GM18517 (cell line): ENCODE measurements around the gene SLC19A2.
"Not testable (repeated sequence)": the region's sequence is repeated elsewhere in the genome, so short reads cannot be mapped to it uniquely, and the experiment has no call there.

Source experiments
- ATAC-seq: cut with Tn5 transposase; IDR thresholded peaks from one replicate; pipeline ENCODE4 v1.9.1; 2021; ENCODE audit warnings: mild to moderate bottlenecking, moderate library complexity; ENCODE audit not compliant: unreplicated experiment

SLC19A2 gene

GRCh38 chr1:169509354-169509753, 23.6 kb upstream of the SLC19A2 start:
- no peak for ATAC-seq

DNA sequence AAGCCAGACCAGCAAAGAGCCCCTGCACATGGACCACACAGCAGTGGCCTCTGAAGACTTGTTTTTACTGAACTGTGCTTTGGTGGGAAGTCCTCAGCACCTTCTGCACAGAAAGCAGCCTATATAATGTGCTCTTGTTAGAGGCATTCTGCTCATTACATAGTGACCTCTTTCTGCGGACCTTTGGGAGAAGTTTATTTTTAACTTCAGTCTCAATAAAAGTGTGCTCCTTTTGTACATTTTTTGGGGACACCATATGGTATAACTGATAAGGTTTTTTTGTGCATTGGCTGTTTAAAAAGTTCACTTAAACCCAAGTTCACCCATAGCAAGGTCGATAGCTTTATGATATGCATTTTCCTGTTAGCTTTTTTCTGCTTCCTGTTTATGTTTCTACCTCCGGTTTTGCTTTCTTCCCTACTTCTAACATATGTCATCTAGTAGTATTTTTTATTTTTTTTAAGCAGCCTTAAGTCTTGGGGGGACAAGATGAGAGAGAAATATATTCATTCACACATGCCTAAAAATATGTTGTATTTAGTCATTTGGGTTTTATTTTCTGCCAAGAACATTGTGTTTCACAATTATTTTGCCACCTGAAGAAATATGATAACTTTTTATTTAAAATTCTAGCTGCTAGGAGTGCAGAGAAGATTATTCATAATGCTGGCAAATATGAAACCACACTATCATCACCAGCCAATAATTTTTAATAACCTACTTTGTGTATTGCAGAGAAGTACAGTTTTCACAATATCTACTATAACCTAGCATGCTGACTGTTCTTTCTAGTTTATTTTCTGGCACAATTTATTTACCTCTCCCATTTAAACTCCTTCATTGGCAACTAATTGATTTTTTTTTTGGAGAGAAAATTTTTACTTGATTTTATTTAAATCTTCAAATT, 22.9 kb upstream of the SLC19A2 start:
- no peak for ATAC-seq

- no peak for ATAC-seq
These were observed 21.7 kb upstream of the SLC19A2 start for GRCh38 chr1:169507413-169507812.

DNA sequence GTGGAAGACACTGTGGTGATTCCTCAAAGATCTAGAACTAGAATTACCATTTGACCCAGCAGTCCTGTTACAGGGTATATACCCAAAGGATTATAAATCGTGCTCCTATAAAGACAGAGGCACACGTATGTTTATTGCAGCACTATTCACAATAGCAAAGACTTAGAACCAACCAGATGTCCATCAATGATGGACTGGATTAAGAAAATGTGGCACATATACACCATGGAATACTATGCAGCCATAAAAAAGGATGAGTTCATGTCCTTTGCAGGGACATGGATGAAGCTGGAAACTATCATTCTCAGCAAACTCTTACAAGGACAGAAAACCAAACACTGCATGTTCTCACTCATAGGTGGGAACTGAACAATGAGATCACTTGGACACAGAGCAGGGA, 17.9 kb upstream of the SLC19A2 start:
- not testable (repeated sequence) for ATAC-seq

DNA sequence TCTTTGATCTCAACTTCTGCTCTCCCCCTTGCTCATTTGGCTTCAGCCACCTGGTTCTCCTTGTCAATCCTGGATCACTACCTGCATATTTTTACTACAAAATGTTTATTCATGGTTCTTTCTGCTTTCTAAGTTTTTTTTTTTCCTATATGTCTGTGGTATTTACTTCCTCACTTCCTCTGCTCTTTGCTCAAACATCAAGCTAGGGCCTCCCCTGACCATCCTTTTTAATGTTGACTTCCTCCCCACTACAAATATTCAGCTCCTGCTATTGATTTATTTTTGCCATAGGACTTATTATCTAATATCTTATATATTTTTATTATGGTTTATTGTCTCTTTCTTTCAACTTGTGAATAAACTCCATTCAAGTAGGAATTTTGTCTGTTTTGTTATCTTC, 14.1 kb upstream of the SLC19A2 start:
- ATAC-seq: no peak

DNA sequence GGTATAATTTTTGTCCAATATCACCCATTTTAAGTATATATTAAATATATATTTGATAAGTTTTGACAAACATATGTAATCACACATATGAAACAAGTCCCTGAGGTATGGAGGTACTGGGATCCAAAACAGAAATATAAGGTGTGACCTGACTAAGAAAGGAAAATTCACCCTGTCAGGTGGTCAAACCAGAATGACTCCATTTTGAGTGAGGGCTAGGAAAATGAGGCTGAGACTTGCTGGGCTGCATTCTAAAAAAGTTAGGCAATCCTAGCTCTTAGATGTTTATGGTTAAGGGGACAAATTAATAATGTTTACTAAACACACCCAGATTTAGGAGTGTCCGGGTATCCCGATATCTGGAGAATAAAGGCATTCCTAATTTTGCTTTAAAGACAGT, 11.6 kb upstream of the SLC19A2 start:
- ATAC-seq: no peak

GRCh38 chr1:169495916-169496315, 10.2 kb upstream of the SLC19A2 start:
- ATAC-seq: no peak

GRCh38 chr1:169495046-169495775, 9.5 kb upstream of the SLC19A2 start:
- ATAC-seq: no peak

DNA sequence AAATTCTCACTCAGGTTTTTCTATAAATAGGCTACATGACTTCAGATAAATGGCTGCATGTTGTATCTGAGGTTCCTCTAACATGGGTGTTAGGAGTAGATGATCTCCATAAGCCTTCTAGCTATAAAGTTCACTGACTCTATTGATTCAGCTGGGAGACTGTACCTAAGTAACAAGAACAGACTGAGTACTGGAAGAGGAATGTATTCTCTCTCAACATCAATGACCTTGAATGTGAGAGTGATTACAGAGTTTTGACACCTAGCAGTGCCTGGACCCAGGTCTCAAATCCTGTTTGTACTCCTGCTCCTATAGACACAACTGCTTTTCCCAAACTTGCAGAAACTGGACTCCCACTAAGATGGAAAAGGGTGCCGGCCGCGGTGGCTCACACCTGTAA, 8.6 kb upstream of the SLC19A2 start:
- ATAC-seq: no peak

DNA sequence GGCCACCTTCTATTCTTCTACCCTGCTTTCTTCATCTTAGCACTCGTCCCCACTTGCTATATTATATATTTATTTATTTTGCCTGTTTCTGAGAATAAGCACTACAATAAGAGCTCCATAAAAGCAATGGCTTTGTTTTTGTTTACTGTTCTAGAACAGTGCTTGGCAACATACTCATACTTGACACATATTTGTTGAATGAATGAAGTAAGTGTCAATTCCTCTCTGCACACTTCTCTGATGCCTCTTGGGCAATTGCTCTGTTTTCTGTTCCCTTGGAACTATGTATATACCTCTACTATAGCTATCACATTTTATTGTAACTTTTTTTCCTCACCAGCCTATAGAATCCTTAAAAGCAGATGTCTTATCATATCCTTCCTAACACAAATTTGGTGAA, 7.5 kb upstream of the SLC19A2 start:
- no peak for ATAC-seq

- ATAC-seq: no peak
These were observed 6.1 kb upstream of the SLC19A2 start for GRCh38 chr1:169491845-169492281.

DNA sequence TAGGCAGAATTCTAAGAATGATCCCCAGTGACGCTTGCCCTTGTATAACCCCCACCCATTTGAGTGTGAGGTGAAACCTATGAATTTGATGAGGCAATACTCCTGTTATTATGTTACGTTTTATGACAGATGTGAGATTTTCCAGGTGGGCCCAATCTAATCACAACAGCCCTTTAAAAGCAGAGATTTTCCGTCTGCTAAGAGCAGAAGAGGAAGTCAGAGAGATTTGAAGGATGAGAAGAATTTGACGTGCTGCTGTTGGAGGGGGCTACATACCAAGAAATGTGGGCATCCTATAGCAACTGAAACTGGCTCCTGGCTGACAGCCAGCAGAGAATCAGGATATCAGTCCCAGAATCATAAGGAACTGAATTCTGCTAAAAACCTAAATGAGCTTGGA, 2.4 kb upstream of the SLC19A2 start:
- ATAC-seq: no peak

GRCh38 chr1:169487561-169487960, 1.8 kb upstream of the SLC19A2 start:
- no peak for ATAC-seq

GRCh38 chr1:169487133-169487532, 1.4 kb upstream of the SLC19A2 start:
- no peak for ATAC-seq

GRCh38 chr1:169486281-169487051, 722 bp upstream of the SLC19A2 start:
- ATAC-seq: peak; percentile 5

DNA sequence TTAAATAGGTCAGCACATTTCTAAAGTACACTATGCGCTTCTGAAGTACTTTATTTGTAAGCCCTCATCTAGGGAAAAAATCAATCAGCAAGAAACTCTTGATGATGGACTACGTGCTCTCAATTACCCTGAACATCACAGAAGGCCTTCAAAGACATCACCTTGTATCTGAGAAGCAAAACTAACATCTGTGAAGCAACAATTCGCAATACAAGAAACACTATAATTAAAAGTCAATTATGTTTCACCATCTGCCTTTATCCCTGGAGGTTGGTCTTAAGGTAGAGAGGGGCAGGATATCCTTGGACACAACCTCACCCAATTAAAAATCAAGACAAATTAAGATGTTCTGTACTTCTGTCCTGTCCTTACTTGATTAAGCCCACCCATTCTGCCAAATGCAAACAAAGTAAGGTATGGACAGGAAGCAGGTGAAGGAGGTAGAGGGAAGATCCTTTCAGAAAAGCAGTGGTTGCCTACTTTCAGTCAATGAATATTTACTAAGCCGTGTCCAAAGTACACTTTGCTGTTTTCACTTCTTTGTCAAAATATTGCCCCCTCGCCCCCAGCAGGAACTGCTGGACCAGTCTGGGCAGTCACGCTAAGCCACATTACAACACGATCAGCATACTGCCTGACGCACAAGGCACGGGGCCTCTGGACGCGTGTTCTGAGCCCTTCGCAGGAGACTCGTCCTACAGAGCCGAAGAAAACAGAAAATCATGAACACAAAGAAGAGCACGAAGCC, 887 bp downstream of the SLC19A2 start:
- peak; percentile 29 for ATAC-seq

DNA sequence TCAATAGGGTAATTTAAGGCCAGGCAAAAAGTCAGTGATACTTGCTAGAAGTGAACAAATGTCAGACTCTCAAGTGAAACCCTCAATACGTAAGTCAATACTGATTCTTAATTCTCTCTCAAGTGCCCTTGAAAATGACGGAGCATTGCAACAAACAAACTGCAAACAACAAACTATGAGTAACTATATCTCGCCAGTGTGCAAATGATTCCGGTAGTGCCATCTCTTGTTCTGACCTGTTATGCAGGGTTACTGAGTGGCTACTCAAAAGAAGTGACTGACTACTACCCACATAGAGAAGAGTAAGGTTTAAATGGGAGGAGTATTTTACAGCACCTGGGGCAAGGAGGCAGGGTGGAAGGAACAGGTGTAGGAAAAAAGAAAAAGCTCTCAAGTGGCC, 1.6 kb downstream of the SLC19A2 start:
- no peak for ATAC-seq

DNA sequence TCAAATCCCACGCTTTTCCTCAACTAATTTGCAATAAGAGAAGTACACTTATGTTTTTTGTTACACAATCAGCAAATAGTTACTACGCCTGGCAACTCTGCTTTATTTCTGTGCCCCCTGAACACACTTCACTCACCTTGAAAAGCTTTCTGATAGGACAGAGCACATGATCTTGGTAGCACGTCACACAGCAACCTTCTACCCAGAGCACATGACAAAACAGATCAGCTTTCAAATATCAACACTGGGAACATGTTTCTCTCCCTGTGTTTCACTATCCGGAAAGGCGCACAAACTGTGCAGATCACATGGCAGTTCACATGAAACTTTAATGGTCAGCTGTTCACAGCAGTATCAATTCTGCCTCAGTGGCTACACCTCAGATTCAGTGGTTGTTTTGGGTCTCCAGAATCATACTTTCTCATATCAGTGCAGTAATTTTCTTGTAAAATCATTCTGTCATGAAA, 2.2 kb downstream of the SLC19A2 start:
- no peak for ATAC-seq

DNA sequence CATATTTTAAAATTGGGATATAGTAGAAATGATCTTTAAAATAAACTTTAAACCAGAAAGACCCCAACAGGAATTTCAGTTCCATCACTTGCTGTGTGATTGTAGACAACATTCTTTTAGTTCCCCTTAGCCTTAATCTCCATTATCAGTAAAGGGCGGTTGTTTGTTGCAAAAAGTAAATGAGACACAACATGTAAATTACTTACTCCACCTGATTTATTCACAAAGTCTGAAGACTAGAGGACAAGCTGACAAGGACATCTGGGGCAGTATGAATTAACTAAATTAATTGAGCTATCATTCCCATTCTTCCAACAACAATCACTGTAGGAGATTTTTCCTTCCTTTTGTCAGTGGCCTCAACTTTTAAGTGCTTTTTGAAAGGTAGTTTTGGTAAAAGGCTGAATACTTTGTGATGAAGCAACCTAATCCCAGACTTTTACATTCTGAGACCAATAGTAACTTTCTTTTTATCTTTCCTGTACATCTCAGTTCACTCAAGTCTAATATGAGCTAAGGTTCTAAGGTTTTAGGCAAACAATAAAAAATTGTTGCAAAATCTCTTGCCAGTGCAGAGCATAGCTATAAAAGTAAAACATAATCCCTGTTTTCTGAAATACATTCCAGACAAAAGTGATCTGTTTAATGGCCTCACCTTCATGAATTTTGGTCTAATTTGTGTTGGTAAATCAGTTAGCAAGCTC, 6.2 kb downstream of the SLC19A2 start:
- no peak for ATAC-seq

DNA sequence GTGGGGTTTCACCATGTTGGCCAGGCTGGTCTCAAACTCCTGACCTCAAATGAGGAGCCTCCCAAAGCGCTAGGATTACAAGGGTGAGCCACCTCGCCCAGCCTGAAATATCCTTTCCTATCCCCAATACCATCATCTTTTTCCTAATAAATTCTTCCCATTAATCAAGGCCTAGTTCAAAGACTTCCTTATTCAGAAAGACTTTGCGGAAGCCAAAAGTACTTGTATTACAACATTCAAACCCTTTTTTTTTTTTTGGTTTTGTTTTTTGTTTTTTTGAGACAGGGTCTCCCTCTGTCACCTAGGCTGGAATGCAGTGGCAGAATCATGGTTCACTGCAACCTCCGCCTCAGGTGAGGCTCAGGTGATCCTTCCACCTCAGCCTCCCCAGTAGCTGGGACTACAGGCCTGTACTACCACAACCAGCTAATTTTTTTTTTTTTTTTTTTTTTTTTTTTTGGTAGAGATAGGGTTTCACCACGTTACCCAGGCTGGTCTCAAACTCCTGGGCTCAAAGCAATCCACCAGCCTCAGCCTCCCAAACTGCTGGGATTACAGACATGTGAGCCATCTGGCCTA, 7.6 kb downstream of the SLC19A2 start:
- ATAC-seq: no peak
